PC-9 (cell line): Measurements from ENCODE around the gene FAM171A1.

Experiments used
- EZH2 ChIP-seq: fragments of 200-600 bp; sonication (generic); IDR thresholded peaks from 2 replicates; pipeline ENCODE4 v1.8.0; 2017; ENCODE audit warnings: antibody characterized with exemption, low read depth
- TF ChIP-seq, protein P1 (sequence below): fragments of 200-600 bp; sonication (generic); conservative IDR thresholded peaks from 2 replicates; pipeline ENCODE4 v1.6.1; 2017; ENCODE audit warnings: mixed run types, antibody characterized with exemption, mild to moderate bottlenecking, moderate library complexity

DNA sequence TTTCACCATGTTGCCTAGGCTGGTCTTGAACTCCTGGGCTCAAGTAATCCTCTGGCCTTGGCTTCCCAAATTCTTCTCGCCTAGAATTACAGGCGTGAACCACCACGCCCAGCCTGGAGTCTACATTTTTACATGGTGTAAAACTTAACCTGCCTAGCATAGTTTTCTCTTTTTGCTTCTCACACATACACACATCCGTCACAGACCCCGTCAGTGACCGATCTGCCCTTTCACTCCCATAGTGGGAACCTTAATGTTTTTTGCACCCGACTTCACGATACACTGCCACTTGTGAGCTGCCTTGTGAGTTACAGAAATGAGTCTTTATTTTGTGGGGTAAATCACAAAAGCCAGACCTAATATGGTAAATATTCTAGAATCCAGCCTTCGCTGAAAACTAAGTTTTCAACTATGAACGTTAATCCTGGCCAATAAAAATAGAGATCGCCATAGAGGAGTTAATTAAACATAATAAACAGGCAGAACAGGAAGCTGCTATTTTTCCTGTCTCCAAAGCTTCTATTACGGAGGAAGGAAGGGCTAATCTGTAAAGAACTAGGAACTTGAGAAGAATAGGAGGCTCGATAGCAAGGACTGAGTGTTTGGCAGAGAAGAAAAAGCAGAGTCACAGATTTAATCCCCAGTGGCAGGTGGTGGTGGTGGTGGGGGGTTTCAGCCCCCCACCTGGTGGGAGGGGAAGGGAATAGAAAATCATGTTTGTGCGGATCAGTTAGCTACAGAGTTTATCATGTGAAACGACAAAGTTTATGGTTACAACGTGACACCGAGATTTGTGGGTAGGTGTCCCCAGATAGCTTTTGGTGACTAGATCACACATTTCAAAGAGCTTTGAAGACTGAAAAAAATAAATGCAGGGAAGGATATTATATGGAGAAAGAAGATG is 14.7 kb upstream of the FAM171A1 start:
- TF ChIP-seq, protein P1, sequence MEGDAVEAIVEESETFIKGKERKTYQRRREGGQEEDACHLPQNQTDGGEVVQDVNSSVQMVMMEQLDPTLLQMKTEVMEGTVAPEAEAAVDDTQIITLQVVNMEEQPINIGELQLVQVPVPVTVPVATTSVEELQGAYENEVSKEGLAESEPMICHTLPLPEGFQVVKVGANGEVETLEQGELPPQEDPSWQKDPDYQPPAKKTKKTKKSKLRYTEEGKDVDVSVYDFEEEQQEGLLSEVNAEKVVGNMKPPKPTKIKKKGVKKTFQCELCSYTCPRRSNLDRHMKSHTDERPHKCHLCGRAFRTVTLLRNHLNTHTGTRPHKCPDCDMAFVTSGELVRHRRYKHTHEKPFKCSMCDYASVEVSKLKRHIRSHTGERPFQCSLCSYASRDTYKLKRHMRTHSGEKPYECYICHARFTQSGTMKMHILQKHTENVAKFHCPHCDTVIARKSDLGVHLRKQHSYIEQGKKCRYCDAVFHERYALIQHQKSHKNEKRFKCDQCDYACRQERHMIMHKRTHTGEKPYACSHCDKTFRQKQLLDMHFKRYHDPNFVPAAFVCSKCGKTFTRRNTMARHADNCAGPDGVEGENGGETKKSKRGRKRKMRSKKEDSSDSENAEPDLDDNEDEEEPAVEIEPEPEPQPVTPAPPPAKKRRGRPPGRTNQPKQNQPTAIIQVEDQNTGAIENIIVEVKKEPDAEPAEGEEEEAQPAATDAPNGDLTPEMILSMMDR: no peak
- TF ChIP-seq EZH2: no peak
